Prostate gland (tissue), 2 donors: ENCODE data around the gene ARL6IP5.

Experiments used
- CTCF ChIP-seq, 4 experiments: fragments of 200-600 bp in 2 of 4; fragments of 450-650 bp in 2 of 4; sonication (generic) in 2 of 4; IDR thresholded peaks; 1 replicate in 3 of 4; 2 replicates in 1 of 4; pipeline ENCODE4 v1.5.1; 2016 to 2019; ENCODE audit warnings: antibody characterized with exemption in 4 of 4, mild to moderate bottlenecking in 2 of 4, moderate library complexity in 2 of 4
- POLR2A ChIP-seq: fragments of 450-650 bp; IDR thresholded peaks from one replicate; pipeline ENCODE4 v1.6.1; 2016; ENCODE audit warnings: antibody characterized with exemption, mild to moderate bottlenecking
- POLR2AphosphoS5 ChIP-seq: sonication (generic); formaldehyde crosslinking; IDR thresholded peaks from one replicate; pipeline ENCODE4 v1.6.1; 2017; ENCODE audit warnings: antibody characterized with exemption

- no peak for TF ChIP-seq CTCF (IDR thresholded peaks at IDR 0.05)
- no peak for TF ChIP-seq POLR2A
- TF ChIP-seq POLR2AphosphoS5, result no peak
Measured at GRCh38 chr3:69102384-69102783, 17.6 kb downstream of the ARL6IP5 start.
